ENCODE data around the gene OR8B4.
"Not testable (repeated sequence)": the region's sequence is repeated elsewhere in the genome, so short reads cannot be mapped to it uniquely, and the experiment has no call there.

The OR8B4 gene

GRCh38 chr11:124398924-124399323 lies 25.7 kb downstream of the OR8B4 start, which contains the start of gene OR8B3:
OR8B3 (minus strand) TSS chr11:124399024; CDS start chr11:124397351, 1,673 bp downstream.
- H2AFZ ChIP-seq (ENCODE audit: low read length): no peak within 1 kb of the TSS

GRCh38 chr11:124396847-124397246 lies 27.8 kb downstream of the OR8B4 start:
- not testable (repeated sequence) for H3K9me2 ChIP-seq (replicated peaks; ENCODE audit: low read depth, low read length); H3F3A ChIP-seq (ENCODE audit: low read depth); H4K20me1 ChIP-seq (ENCODE audit: insufficient read depth, low read length, poor library complexity, severe bottlenecking); H3K79me2 ChIP-seq (ENCODE audit: insufficient read depth, low read length); H3K36me3 ChIP-seq (ENCODE audit: insufficient read depth, low read length); H3K9me3 ChIP-seq (ENCODE audit: insufficient read depth, low read depth, low read length); H3K4me1 ChIP-seq (ENCODE audit: insufficient read depth, low read length, poor library complexity, severe bottlenecking); H3K4me2 ChIP-seq (ENCODE audit: low read depth, low read length, poor library complexity, severe bottlenecking); H3K4me3 ChIP-seq (ENCODE audit: low read length, poor library complexity, severe bottlenecking); H2AFZ ChIP-seq (ENCODE audit: low read length); H3K9ac ChIP-seq (ENCODE audit: low read depth, low read length, poor library complexity, severe bottlenecking); H3K27me3 ChIP-seq (ENCODE audit: insufficient read depth, low read length, poor library complexity, severe bottlenecking)

More at GRCh38 chr11:124398924-124399323, 25.7 kb downstream of the OR8B4 start, which contains the start of gene OR8B3:
- no peak within 1 kb of the TSS for H3K4me3 ChIP-seq (ENCODE audit: low read length, poor library complexity, severe bottlenecking)
- H3K4me1 ChIP-seq (ENCODE audit: insufficient read depth, low read length, poor library complexity, severe bottlenecking): no peaks in the 10 kb centered on the region
- H3K36me3 ChIP-seq (ENCODE audit: insufficient read depth, low read length): no peaks in the 10 kb centered on the region
- no peaks in the 10 kb centered on the region for H3K9me2 ChIP-seq (replicated peaks; ENCODE audit: low read depth, low read length)
- no peak within 1 kb of the TSS for H3K9ac ChIP-seq (ENCODE audit: low read depth, low read length, poor library complexity, severe bottlenecking)
- no peaks in the 10 kb centered on the region for H3K27me3 ChIP-seq (ENCODE audit: insufficient read depth, low read length, poor library complexity, severe bottlenecking)
- H3K4me2 ChIP-seq (ENCODE audit: low read depth, low read length, poor library complexity, severe bottlenecking): no peak within 1 kb of the TSS
- H3K9me3 ChIP-seq (ENCODE audit: insufficient read depth, low read depth, low read length): no peaks in the 10 kb centered on the region
- no peaks in the 10 kb centered on the region for H3F3A ChIP-seq (ENCODE audit: low read depth)
- TF ChIP-seq CTCF (conservative IDR thresholded peaks at IDR 0.05; ENCODE audit: low read length) (no peak), EZH2phosphoT487 (IDR thresholded peaks at IDR 0.05; ENCODE audit: borderline replicate concordance) (no peak)
- no peaks in the 10 kb centered on the region for H4K20me1 ChIP-seq (ENCODE audit: insufficient read depth, low read length, poor library complexity, severe bottlenecking)
- no peaks in the 10 kb centered on the region for H3K79me2 ChIP-seq (ENCODE audit: insufficient read depth, low read length)

- no peak overlapping the region for H2AFZ ChIP-seq (ENCODE audit: low read length)
- no peak overlapping the region for H3K4me3 ChIP-seq (ENCODE audit: low read length, poor library complexity, severe bottlenecking)
- no peaks in the 10 kb centered on the region for H3K36me3 ChIP-seq (ENCODE audit: insufficient read depth, low read length)
- H3K9me3 ChIP-seq (ENCODE audit: insufficient read depth, low read depth, low read length): no peaks in the 10 kb centered on the region
- no peaks in the 10 kb centered on the region for H3F3A ChIP-seq (ENCODE audit: low read depth)
- no peak overlapping the region for H3K9ac ChIP-seq (ENCODE audit: low read depth, low read length, poor library complexity, severe bottlenecking)
- no peaks in the 10 kb centered on the region for H4K20me1 ChIP-seq (ENCODE audit: insufficient read depth, low read length, poor library complexity, severe bottlenecking)
- H3K4me1 ChIP-seq (ENCODE audit: insufficient read depth, low read length, poor library complexity, severe bottlenecking): no peaks in the 10 kb centered on the region
- TF ChIP-seq CTCF (conservative IDR thresholded peaks at IDR 0.05; ENCODE audit: low read length) (no peak), EZH2phosphoT487 (IDR thresholded peaks at IDR 0.05; ENCODE audit: borderline replicate concordance) (no peak)
- no peaks in the 10 kb centered on the region for H3K79me2 ChIP-seq (ENCODE audit: insufficient read depth, low read length)
- no peak overlapping the region for H3K4me2 ChIP-seq (ENCODE audit: low read depth, low read length, poor library complexity, severe bottlenecking)
- H3K27me3 ChIP-seq (ENCODE audit: insufficient read depth, low read length, poor library complexity, severe bottlenecking): no peaks in the 10 kb centered on the region
- no peaks in the 10 kb centered on the region for H3K9me2 ChIP-seq (replicated peaks; ENCODE audit: low read depth, low read length)
Observed at GRCh38 chr11:124394408-124394807, 30.3 kb downstream of the OR8B4 start.

GRCh38 chr11:124384399-124384798 lies 40.3 kb downstream of the OR8B4 start, which contains the start of gene OR8B2:
OR8B2 (minus strand) TSS chr11:124384499; CDS start chr11:124383343, 1,156 bp downstream.
- H3K4me3 ChIP-seq (ENCODE audit: low read length, poor library complexity, severe bottlenecking): no peak within 1 kb of the TSS
- no peaks in the 10 kb centered on the region for H3K27me3 ChIP-seq (ENCODE audit: insufficient read depth, low read length, poor library complexity, severe bottlenecking)
- H3K9me3 ChIP-seq (ENCODE audit: insufficient read depth, low read depth, low read length): no peaks in the 10 kb centered on the region
- no peaks in the 10 kb centered on the region for H3K9me2 ChIP-seq (replicated peaks; ENCODE audit: low read depth, low read length)
- H3F3A ChIP-seq (ENCODE audit: low read depth): no peaks in the 10 kb centered on the region
- TF ChIP-seq EZH2phosphoT487 (IDR thresholded peaks at IDR 0.05; ENCODE audit: borderline replicate concordance) (no peak), CTCF (conservative IDR thresholded peaks at IDR 0.05; ENCODE audit: low read length) (no peak)
- H3K79me2 ChIP-seq (ENCODE audit: insufficient read depth, low read length): no peaks in the 10 kb centered on the region
- H4K20me1 ChIP-seq (ENCODE audit: insufficient read depth, low read length, poor library complexity, severe bottlenecking): no peaks in the 10 kb centered on the region
- no peak within 1 kb of the TSS for H3K4me2 ChIP-seq (ENCODE audit: low read depth, low read length, poor library complexity, severe bottlenecking)
- H3K36me3 ChIP-seq (ENCODE audit: insufficient read depth, low read length): no peaks in the 10 kb centered on the region
- no peak within 1 kb of the TSS for H2AFZ ChIP-seq (ENCODE audit: low read length)
- H3K9ac ChIP-seq (ENCODE audit: low read depth, low read length, poor library complexity, severe bottlenecking): no peak within 1 kb of the TSS
- no peaks in the 10 kb centered on the region for H3K4me1 ChIP-seq (ENCODE audit: insufficient read depth, low read length, poor library complexity, severe bottlenecking)

- not testable (repeated sequence) for H3F3A ChIP-seq (ENCODE audit: low read depth); H3K79me2 ChIP-seq (ENCODE audit: insufficient read depth, low read length); H3K4me1 ChIP-seq (ENCODE audit: insufficient read depth, low read length, poor library complexity, severe bottlenecking); H3K9me2 ChIP-seq (replicated peaks; ENCODE audit: low read depth, low read length); H3K4me3 ChIP-seq (ENCODE audit: low read length, poor library complexity, severe bottlenecking); H3K9ac ChIP-seq (ENCODE audit: low read depth, low read length, poor library complexity, severe bottlenecking); H4K20me1 ChIP-seq (ENCODE audit: insufficient read depth, low read length, poor library complexity, severe bottlenecking); H3K36me3 ChIP-seq (ENCODE audit: insufficient read depth, low read length); H3K27me3 ChIP-seq (ENCODE audit: insufficient read depth, low read length, poor library complexity, severe bottlenecking); H2AFZ ChIP-seq (ENCODE audit: low read length); H3K9me3 ChIP-seq (ENCODE audit: insufficient read depth, low read depth, low read length); H3K4me2 ChIP-seq (ENCODE audit: low read depth, low read length, poor library complexity, severe bottlenecking)
Observed at GRCh38 chr11:124382857-124383256, 41.8 kb downstream of the OR8B4 start.

All from Loucy (cell line).